ENCODE results near the gene TCP11L2. TPM values are rescaled to one million over a fixed set of nuclear protein-coding genes. Genes with fewer than 3 reads are reported as not detected.
A peak's percentile ranks its signal among the peaks of the same experiment; 100 is the strongest.

TCP11L2 gene
- total and polyA plus RNA-seq, 2 of the 8 experiments (the other 6 are each of a cell fraction or from before 2014, with no cell fraction given), result 2.1 to 7.1 TPM

GRCh38 chr12:106327309-106327869 lies 24.9 kb downstream of the TCP11L2 start:
- H4K20me1 ChIP-seq (replicated peaks in 1 of 2; ENCODE audit: control insufficient read depth in 1 of 2, insufficient read depth in 2 of 2, low read length in 2 of 2), result no peaks in the 10 kb centered on the region
- H3K27me3 ChIP-seq (replicated peaks in 1 of 4; ENCODE audit: control insufficient read depth in 3 of 4, extremely low read depth in 1 of 4, insufficient read depth in 3 of 4, low read length in 3 of 4), result peaks cover 0 to 5% (median 1%) of the 10 kb centered on the region in 4 experiments; a peak in 3 of 7 replicates
- DNase-seq (ENCODE audit: low read depth in 1 of 2, low spot score in 2 of 2), result no peak
- no peak overlapping the region for H3K18ac ChIP-seq (ENCODE audit: extremely low read depth, low read length)
- ChIA-PET POLR2A (ENCODE audit: partially characterized antibody) (no interaction called here), CTCF (ENCODE audit: partially characterized antibody) (interaction anchor here (0.7 to 2.0 kb wide), 3 partner anchors 12 to 727 kb away, joined by 3 to 7 read pairs (median 3); no protein-coding TSS in a partner anchor)
- H2AFZ ChIP-seq (ENCODE audit: low read length), result no peak overlapping the region
- no peak overlapping the region for H4K91ac ChIP-seq (replicated peaks; ENCODE audit: insufficient read length, low read length)
- H3K4me1 ChIP-seq (replicated peaks in 1 of 4; ENCODE audit: control insufficient read depth in 3 of 4, insufficient read depth in 4 of 4, low read length in 3 of 4), result peaks cover 2 to 6% (median 4%) of the 10 kb centered on the region in 4 experiments; a peak in 4 of 7 replicates
- no peak overlapping the region for H3K14ac ChIP-seq (ENCODE audit: insufficient read length)
- TF ChIP-seq TCF12 (IDR thresholded peaks at IDR 0.05; ENCODE audit: low read depth, low read length) (peak; percentile 97), HDAC6 (IDR thresholded peaks at IDR 0.05; ENCODE audit: low read depth, low read length) (no peak)
- no peaks in the 10 kb centered on the region for H3K79me1 ChIP-seq (ENCODE audit: low read depth, low read length)
- no peak overlapping the region for H3K27ac ChIP-seq (ENCODE audit: low read depth, low read length)
- no peak overlapping the region for H4K5ac ChIP-seq (ENCODE audit: insufficient read length, low read depth, low read length)
- H2BK15ac ChIP-seq (ENCODE audit: low read length), result no peak overlapping the region
- no peak overlapping the region for H3K56ac ChIP-seq (replicated peaks; ENCODE audit: insufficient read length, low read depth, low read length)
- H3K23me2 ChIP-seq (ENCODE audit: low read depth, low read length), result no peaks in the 10 kb centered on the region; the same call in 1 of the 2 replicates
- 67% methylated on average over 2 of the region's 2 CpGs; no CpG with 5 or more reads in 1 of the 2 experiments for WGBS, 2 experiments (ENCODE audit: extremely low coverage in 1 of 2, insufficient coverage in 1 of 2, insufficient read length in 1 of 2, insufficient replicate concordance in 2 of 2, low coverage in 1 of 2, low lambda C conversion rate in 2 of 2, missing lambda C conversion rate in 1 of 2)
- FAIRE-seq, result no peak
- peaks cover 0 to 2% of the 10 kb centered on the region in 2 experiments; a peak in 2 of 4 replicates for H3K9me3 ChIP-seq (ENCODE audit: insufficient read depth in 2 of 2, low read depth in 1 of 2, low read length in 1 of 2)
- no peak overlapping the region for H3K4me3 ChIP-seq (ENCODE audit: extremely low read depth in 1 of 4, insufficient read depth in 2 of 4, low read depth in 3 of 4, low read length in 4 of 4)
- no peak overlapping the region for H2BK20ac ChIP-seq (ENCODE audit: low read length)
- H3K4me2 ChIP-seq (ENCODE audit: insufficient read depth in 1 of 2, low read depth in 2 of 2, low read length in 2 of 2), result no peak overlapping the region
- no peak overlapping the region for H3K9ac ChIP-seq (replicated peaks in 1 of 4; ENCODE audit: extremely low read depth in 1 of 4, low read depth in 3 of 4, low read length in 3 of 4)
- H2BK12ac ChIP-seq (ENCODE audit: low read depth, low read length), result no peak overlapping the region
- no peaks in the 10 kb centered on the region; a peak in 2 of 8 replicates for H3K36me3 ChIP-seq (ENCODE audit: control insufficient read depth in 2 of 4, insufficient read depth in 4 of 4, low read length in 3 of 4)
- no peak overlapping the region for H2BK120ac ChIP-seq (replicated peaks; ENCODE audit: low read depth, low read length)
- no peaks in the 10 kb centered on the region for H3K79me2 ChIP-seq (ENCODE audit: control insufficient read depth in 1 of 2, insufficient read depth in 2 of 2, low read length in 2 of 2)
- H4K8ac ChIP-seq (ENCODE audit: extremely low read depth, insufficient read depth, low read length), result no peak overlapping the region
- no peak overlapping the region for H3K23ac ChIP-seq (ENCODE audit: insufficient read length)
- H2AK5ac ChIP-seq (ENCODE audit: low read depth, low read length), result no peak overlapping the region
- no peak overlapping the region for H3K4ac ChIP-seq (replicated peaks; ENCODE audit: insufficient read length, low read depth, low read length)
- no peak overlapping the region for H2BK5ac ChIP-seq (ENCODE audit: low read depth, low read length)
